GM13977 (cell line): Measurements from ENCODE around the gene TUBG2.

Source experiments
- DNase-seq: peaks from one replicate; pipeline ENCODE4 v3.0.0; 2012; ENCODE audit warnings: low spot score
- CTCF ChIP-seq: IDR thresholded peaks from 2 replicates; pipeline ENCODE4 v1.5.1; 2012; ENCODE audit warnings: mild to moderate bottlenecking, control low read depth; ENCODE audit not compliant: insufficient read depth; ENCODE audit errors: extremely low read depth, missing control alignments
- in situ Hi-C: fragments of 300-500 bp; cut with MboI; formaldehyde crosslinking; loops from one replicate; pipeline ENCODE4 v1.12.0; 2022; ENCODE audit warnings: low sequenced_read_pairs, low pct_unique_long_range_greater_than_20kb, mixed read lengths, inconsistent platforms; ENCODE audit not compliant: unreplicated experiment

Gene TUBG2

GRCh38 chr17:42682722-42683403 lies 23.8 kb downstream of the TUBG2 start:
- TF ChIP-seq CTCF = no peak
- peak; percentile 77 for DNase-seq
- in situ Hi-C loops = loop anchor here (10.0 kb wide), 1 partner anchor 108 kb away; the partner anchor contains the start of gene PSMC3IP

- TF ChIP-seq CTCF = no peak
- DNase-seq = peak; percentile 79
- in situ Hi-C loops = loop anchor here (10.0 kb wide), 1 partner anchor 109 kb away; the partner anchor contains the start of gene PSMC3IP
Observed at GRCh38 chr17:42683407-42684034, 24.4 kb downstream of the TUBG2 start.

GRCh38 chr17:42684929-42685556 lies 26.0 kb downstream of the TUBG2 start:
- TF ChIP-seq CTCF = no peak
- in situ Hi-C loops = loop anchor here (10.0 kb wide), 1 partner anchor 110 kb away; the partner anchor contains the start of gene PSMC3IP
- no peak for DNase-seq

DNA sequence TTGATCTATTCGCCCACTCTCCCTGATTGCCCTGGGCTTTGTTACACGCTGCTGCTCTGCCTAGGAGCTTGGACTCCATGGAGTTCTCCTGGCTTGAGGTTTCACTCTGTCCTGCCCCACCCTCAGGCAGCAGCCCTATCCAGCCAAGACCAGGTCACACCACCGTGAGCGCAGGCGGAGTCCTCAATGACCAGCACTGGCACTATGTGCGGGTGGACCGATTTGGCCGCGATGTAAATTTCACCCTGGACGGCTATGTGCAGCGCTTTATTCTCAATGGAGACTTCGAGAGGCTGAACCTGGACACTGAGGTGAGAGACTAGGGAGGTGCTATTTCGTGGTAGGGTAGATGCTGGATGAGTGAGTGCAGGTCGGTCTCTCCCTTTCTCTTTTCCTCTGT lies 26.7 kb downstream of the TUBG2 start:
- TF ChIP-seq CTCF = no peak
- in situ Hi-C loops = loop anchor here (10.0 kb wide), 1 partner anchor 111 kb away; the partner anchor contains the start of gene PSMC3IP
- DNase-seq = no peak

- in situ Hi-C loops = loop anchor here (10.0 kb wide), 1 partner anchor 112 kb away; the partner anchor contains the start of gene PSMC3IP
- no peak for TF ChIP-seq CTCF
- no peak for DNase-seq
Observed at GRCh38 chr17:42686520-42687128, 27.5 kb downstream of the TUBG2 start.

DNA sequence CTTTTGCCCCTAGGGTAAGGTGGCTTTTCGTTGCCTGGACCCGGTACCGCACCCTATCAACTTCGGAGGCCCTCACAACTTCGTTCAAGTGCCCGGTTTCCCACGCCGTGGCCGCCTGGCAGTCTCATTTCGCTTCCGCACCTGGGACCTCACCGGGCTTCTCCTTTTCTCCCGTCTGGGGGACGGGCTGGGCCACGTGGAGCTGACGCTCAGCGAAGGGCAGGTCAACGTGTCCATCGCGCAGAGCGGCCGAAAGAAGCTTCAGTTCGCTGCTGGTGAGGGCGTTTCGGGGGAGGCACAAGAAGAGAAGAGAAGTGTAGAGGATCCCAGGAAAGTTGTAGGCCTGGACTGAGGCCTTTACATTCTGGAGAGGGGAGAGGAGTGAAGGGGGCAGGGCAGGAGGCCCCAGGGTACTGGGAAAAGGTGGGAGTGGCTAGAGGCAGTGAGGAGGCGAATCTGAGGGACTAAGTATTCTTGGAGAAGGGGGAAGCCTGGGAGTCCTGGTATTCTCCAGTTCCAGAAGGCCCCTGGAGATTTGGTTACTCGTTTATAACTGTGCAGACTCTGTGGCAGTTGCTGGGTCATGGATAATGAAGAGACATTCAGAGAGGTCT lies 28.7 kb downstream of the TUBG2 start:
- TF ChIP-seq CTCF = no peak
- no peak for DNase-seq
- in situ Hi-C loops = loop anchor here (10.0 kb wide), 1 partner anchor 113 kb away; the partner anchor contains the start of gene PSMC3IP
